GM10248 (cell line): ENCODE results near the gene RHOBTB1.
A peak's percentile ranks its signal among the peaks of the same experiment; 100 is the strongest.

ENCODE experiments used
- CTCF ChIA-PET: fragments of 300-600 bp; sonication (Branson Sonifier 250); formaldehyde crosslinking; extraction: SDS; loops from one replicate; lab custom pipeline; 2021; ENCODE audit warnings: antibody characterized with exemption; lab: Yijun Ruan, JAX
- POLR2A ChIA-PET: fragments of 350-650 bp; sonication (Branson Sonifier 250); formaldehyde crosslinking; extraction: SDS; loops from one replicate; lab custom pipeline; 2020; ENCODE audit warnings: antibody characterized with exemption; lab: Yijun Ruan, JAX
- DNase-seq: peaks from one replicate; pipeline ENCODE4 v3.0.0; 2012; ENCODE audit errors: extremely low spot score
- CTCF ChIP-seq: IDR thresholded peaks from 2 replicates; pipeline ENCODE4 v1.5.1; 2012; ENCODE audit warnings: mild to moderate bottlenecking, low read depth; ENCODE audit errors: extremely low read depth, missing control alignments, control extremely low read depth

The RHOBTB1 gene

GRCh38 chr10:60943316-60944057, 498 bp downstream of the RHOBTB1 start:
- peak; percentile 17 for DNase-seq
- POLR2A ChIA-PET = interaction anchor here (0.6 kb wide), 1 partner anchor 446 kb away, joined by 5 read pairs; no protein-coding TSS in a partner anchor
- CTCF ChIA-PET = interaction anchor here (1.7 to 1.9 kb wide), 2 partner anchors 8 to 17 kb away, joined by 5 to 7 read pairs; no protein-coding TSS in a partner anchor
- no peak for TF ChIP-seq CTCF

GRCh38 chr10:60942788-60943315, 1.1 kb downstream of the RHOBTB1 start:
- CTCF ChIA-PET = interaction anchor here (1.7 to 1.9 kb wide), 2 partner anchors 9 to 18 kb away, joined by 5 to 7 read pairs; no protein-coding TSS in a partner anchor
- TF ChIP-seq CTCF = no peak
- POLR2A ChIA-PET = interaction anchor here (0.6 to 0.7 kb wide), 2 partner anchors 154 to 445 kb away, joined by 3 to 5 read pairs; no protein-coding TSS in a partner anchor
- DNase-seq = peak; percentile 21

- ChIA-PET CTCF (interaction anchor here (1.7 to 1.9 kb wide), 2 partner anchors 9 to 18 kb away, joined by 5 to 7 read pairs; no protein-coding TSS in a partner anchor), POLR2A (interaction anchor here (0.7 kb wide), 1 partner anchor 154 kb away, joined by 3 read pairs; no protein-coding TSS in a partner anchor)
- DNase-seq = no peak
- TF ChIP-seq CTCF = no peak
Observed at GRCh38 chr10:60942134-60942787, 1.7 kb downstream of the RHOBTB1 start.

GRCh38 chr10:60940446-60940845, 3.5 kb downstream of the RHOBTB1 start:
- POLR2A ChIA-PET = no interaction called here
- DNase-seq = no peak
- TF ChIP-seq CTCF = no peak
- CTCF ChIA-PET = no interaction called here

GRCh38 chr10:60937784-60938654, 6.0 kb downstream of the RHOBTB1 start:
- DNase-seq = no peak
- CTCF ChIA-PET = interaction anchor here (1.4 kb wide), 1 partner anchor 11 kb away, joined by 3 read pairs; no protein-coding TSS in a partner anchor
- TF ChIP-seq CTCF = no peak
- POLR2A ChIA-PET = interaction anchor here (0.7 kb wide), 1 partner anchor 204 kb away, joined by 4 read pairs; no protein-coding TSS in a partner anchor

- CTCF ChIA-PET = interaction anchor here (1.4 kb wide), 1 partner anchor 12 kb away, joined by 3 read pairs; no protein-coding TSS in a partner anchor
Observed at GRCh38 chr10:60937022-60937421, 7.0 kb downstream of the RHOBTB1 start.

More at GRCh38 chr10:60937022-60937421, 7.0 kb downstream of the RHOBTB1 start:
- no peak for TF ChIP-seq CTCF
- DNase-seq = no peak
- POLR2A ChIA-PET = no interaction called here
